ENCODE measurements around the gene EIF4EBP2. TPM values are rescaled to one million over a fixed set of nuclear protein-coding genes. Genes with fewer than 3 reads are reported as not detected.

The EIF4EBP2 gene
- total RNA-seq, 1 donor from 2014 or later: 122 TPM

DNA sequence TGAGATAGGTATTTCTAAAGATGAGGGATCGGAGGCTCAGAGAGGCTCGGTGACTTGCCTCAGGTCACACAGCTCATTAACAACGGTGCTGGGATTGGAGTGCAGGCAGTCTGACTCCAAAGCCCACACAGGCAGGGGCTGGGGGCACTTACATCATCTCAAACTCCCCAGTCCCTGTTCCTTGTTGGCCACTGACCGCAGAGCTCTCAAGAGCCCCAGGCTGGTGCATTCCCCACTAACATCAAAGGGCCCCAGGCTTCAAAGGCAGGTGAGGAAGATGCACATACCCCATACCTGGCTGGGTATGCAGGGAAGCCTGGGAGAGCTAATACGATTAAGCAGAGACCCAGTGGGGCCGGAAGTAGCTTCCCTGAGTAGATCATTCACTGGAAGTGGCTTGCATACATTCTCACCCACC lies 51.3 kb downstream of the EIF4EBP2 start:
- TF ChIP-seq, protein P1, sequence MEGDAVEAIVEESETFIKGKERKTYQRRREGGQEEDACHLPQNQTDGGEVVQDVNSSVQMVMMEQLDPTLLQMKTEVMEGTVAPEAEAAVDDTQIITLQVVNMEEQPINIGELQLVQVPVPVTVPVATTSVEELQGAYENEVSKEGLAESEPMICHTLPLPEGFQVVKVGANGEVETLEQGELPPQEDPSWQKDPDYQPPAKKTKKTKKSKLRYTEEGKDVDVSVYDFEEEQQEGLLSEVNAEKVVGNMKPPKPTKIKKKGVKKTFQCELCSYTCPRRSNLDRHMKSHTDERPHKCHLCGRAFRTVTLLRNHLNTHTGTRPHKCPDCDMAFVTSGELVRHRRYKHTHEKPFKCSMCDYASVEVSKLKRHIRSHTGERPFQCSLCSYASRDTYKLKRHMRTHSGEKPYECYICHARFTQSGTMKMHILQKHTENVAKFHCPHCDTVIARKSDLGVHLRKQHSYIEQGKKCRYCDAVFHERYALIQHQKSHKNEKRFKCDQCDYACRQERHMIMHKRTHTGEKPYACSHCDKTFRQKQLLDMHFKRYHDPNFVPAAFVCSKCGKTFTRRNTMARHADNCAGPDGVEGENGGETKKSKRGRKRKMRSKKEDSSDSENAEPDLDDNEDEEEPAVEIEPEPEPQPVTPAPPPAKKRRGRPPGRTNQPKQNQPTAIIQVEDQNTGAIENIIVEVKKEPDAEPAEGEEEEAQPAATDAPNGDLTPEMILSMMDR (IDR thresholded peaks at IDR 0.05): no peak
- TF ChIP-seq EZH2phosphoT487 (IDR thresholded peaks at IDR 0.05) (no peak), EZH2 (IDR thresholded peaks at IDR 0.05) (no peak)
- peaks cover 26% of the 10 kb centered on the region for H3K4me1 ChIP-seq
- no peak for DNase-seq (ENCODE audit: low spot score)
- no peaks in the 10 kb centered on the region for H3K36me3 ChIP-seq
- H3K4me2 ChIP-seq: no peak overlapping the region
- H3K27ac ChIP-seq: no peak overlapping the region
- H3K9me3 Mint-ChIP-seq: no peaks in the 10 kb centered on the region
- H3K4me3 ChIP-seq: no peak overlapping the region
- H3K27me3 ChIP-seq: peaks cover 76% of the 10 kb centered on the region
- no peaks in the 10 kb centered on the region for H3K79me2 ChIP-seq (ENCODE audit: low read depth)
- H3K9me3 ChIP-seq (ENCODE audit: low read depth): no peaks in the 10 kb centered on the region
- no peak overlapping the region for H3K27ac Mint-ChIP-seq
- H3K36me3 Mint-ChIP-seq: no peaks in the 10 kb centered on the region
- H3K4me1 Mint-ChIP-seq: peaks cover 32% of the 10 kb centered on the region
- no peak overlapping the region for H3K4me3 Mint-ChIP-seq
- no peak overlapping the region for H3K9ac ChIP-seq
- peaks cover 32% of the 10 kb centered on the region for H3F3A ChIP-seq (ENCODE audit: low read depth)
- peaks cover 30% of the 10 kb centered on the region for H3K27me3 Mint-ChIP-seq (ENCODE audit: insufficient read depth, low read depth)
- H2AFZ ChIP-seq (replicated peaks): no peak overlapping the region
- H4K20me1 ChIP-seq (ENCODE audit: low read depth): peaks cover 25% of the 10 kb centered on the region

- Histone ChIP-seq H2AFZ (replicated peaks) (no peak overlapping the region), H3K27me3 (peaks cover 82% of the 10 kb centered on the region), H3K36me3 (no peaks in the 10 kb centered on the region), H3K79me2 (ENCODE audit: low read depth) (no peaks in the 10 kb centered on the region), H3K9me3 (ENCODE audit: low read depth) (no peaks in the 10 kb centered on the region), H3K4me2 (no peak overlapping the region), H3K9ac (no peak overlapping the region), H4K20me1 (ENCODE audit: low read depth) (peaks cover 25% of the 10 kb centered on the region), H3K4me1 (peaks cover 26% of the 10 kb centered on the region), H3K4me3 (no peak overlapping the region), H3K27ac (no peak overlapping the region), H3F3A (ENCODE audit: low read depth) (peaks cover 37% of the 10 kb centered on the region)
- Mint-ChIP-seq H3K27ac (no peak overlapping the region), H3K4me1 (peaks cover 30% of the 10 kb centered on the region), H3K4me3 (no peak overlapping the region), H3K27me3 (ENCODE audit: insufficient read depth, low read depth) (peaks cover 33% of the 10 kb centered on the region), H3K36me3 (no peaks in the 10 kb centered on the region), H3K9me3 (no peaks in the 10 kb centered on the region)
- no peak for TF ChIP-seq EZH2 (IDR thresholded peaks at IDR 0.05)
- no peak for DNase-seq (ENCODE audit: low spot score)
Measured at GRCh38 chr10:70456164-70456563, 52.2 kb downstream of the EIF4EBP2 start.

- Histone ChIP-seq H3K27ac (no peak overlapping the region), H3K9me3 (ENCODE audit: low read depth) (no peaks in the 10 kb centered on the region), H3F3A (ENCODE audit: low read depth) (peaks cover 38% of the 10 kb centered on the region), H3K36me3 (no peaks in the 10 kb centered on the region), H3K4me3 (peak overlapping the region; percentile 60), H3K27me3 (peaks cover 82% of the 10 kb centered on the region), H4K20me1 (ENCODE audit: low read depth) (peaks cover 25% of the 10 kb centered on the region), H3K9ac (no peak overlapping the region), H3K4me1 (peaks cover 26% of the 10 kb centered on the region), H3K4me2 (peak overlapping the region; percentile 95), H2AFZ (replicated peaks) (peak overlapping the region; percentile 97), H3K79me2 (ENCODE audit: low read depth) (no peaks in the 10 kb centered on the region)
- H3K27ac Mint-ChIP-seq: peak overlapping the region; percentile 60
- TF ChIP-seq EZH2 (IDR thresholded peaks at IDR 0.05): peak; percentile 86
- peak; percentile 42 for TF ChIP-seq EZH2phosphoT487 (IDR thresholded peaks at IDR 0.05)
- TF ChIP-seq, protein P1 (IDR thresholded peaks at IDR 0.05): no peak
- no peaks in the 10 kb centered on the region for H3K36me3 Mint-ChIP-seq
- H3K9me3 Mint-ChIP-seq: no peaks in the 10 kb centered on the region
- H3K27me3 Mint-ChIP-seq (ENCODE audit: insufficient read depth, low read depth): peaks cover 34% of the 10 kb centered on the region
- peaks cover 34% of the 10 kb centered on the region for H3K4me1 Mint-ChIP-seq
- peak overlapping the region; percentile 57 for H3K4me3 Mint-ChIP-seq
- no peak for DNase-seq (ENCODE audit: low spot score)
Measured at GRCh38 chr10:70457759-70458305, 53.9 kb downstream of the EIF4EBP2 start.

- Histone ChIP-seq H3K9me3 (ENCODE audit: low read depth) (no peaks in the 10 kb centered on the region), H3K4me2 (peak overlapping the region; percentile 95), H3K79me2 (ENCODE audit: low read depth) (no peaks in the 10 kb centered on the region), H3K36me3 (no peaks in the 10 kb centered on the region), H3F3A (ENCODE audit: low read depth) (peaks cover 38% of the 10 kb centered on the region), H3K4me1 (peaks cover 26% of the 10 kb centered on the region), H3K27me3 (peaks cover 76% of the 10 kb centered on the region), H3K9ac (no peak overlapping the region), H3K4me3 (peak overlapping the region; percentile 60), H3K27ac (no peak overlapping the region), H2AFZ (replicated peaks) (peak overlapping the region; percentile 97), H4K20me1 (ENCODE audit: low read depth) (peaks cover 25% of the 10 kb centered on the region)
- Mint-ChIP-seq H3K36me3 (no peaks in the 10 kb centered on the region), H3K27me3 (ENCODE audit: insufficient read depth, low read depth) (peaks cover 35% of the 10 kb centered on the region), H3K4me3 (peak overlapping the region; percentile 81), H3K27ac (no peak overlapping the region), H3K4me1 (peaks cover 34% of the 10 kb centered on the region), H3K9me3 (no peaks in the 10 kb centered on the region)
- TF ChIP-seq, protein P1 (IDR thresholded peaks at IDR 0.05): no peak
- TF ChIP-seq EZH2phosphoT487 (IDR thresholded peaks at IDR 0.05): peak; percentile 69
- TF ChIP-seq EZH2 (IDR thresholded peaks at IDR 0.05): peak; percentile 74
- peak; percentile 72 for DNase-seq (ENCODE audit: low spot score)
Measured at GRCh38 chr10:70458329-70459060, 54.5 kb downstream of the EIF4EBP2 start.
